Raji (cell line): ENCODE results near the gene TTLL11.

Experiments used
- POLR2A ChIP-seq: IDR thresholded peaks from 2 replicates; pipeline ENCODE4 v1.6.1; 2011; ENCODE audit warnings: low read depth, low read length, control low read depth; ENCODE audit not compliant: insufficient read depth

TTLL11 gene

DNA sequence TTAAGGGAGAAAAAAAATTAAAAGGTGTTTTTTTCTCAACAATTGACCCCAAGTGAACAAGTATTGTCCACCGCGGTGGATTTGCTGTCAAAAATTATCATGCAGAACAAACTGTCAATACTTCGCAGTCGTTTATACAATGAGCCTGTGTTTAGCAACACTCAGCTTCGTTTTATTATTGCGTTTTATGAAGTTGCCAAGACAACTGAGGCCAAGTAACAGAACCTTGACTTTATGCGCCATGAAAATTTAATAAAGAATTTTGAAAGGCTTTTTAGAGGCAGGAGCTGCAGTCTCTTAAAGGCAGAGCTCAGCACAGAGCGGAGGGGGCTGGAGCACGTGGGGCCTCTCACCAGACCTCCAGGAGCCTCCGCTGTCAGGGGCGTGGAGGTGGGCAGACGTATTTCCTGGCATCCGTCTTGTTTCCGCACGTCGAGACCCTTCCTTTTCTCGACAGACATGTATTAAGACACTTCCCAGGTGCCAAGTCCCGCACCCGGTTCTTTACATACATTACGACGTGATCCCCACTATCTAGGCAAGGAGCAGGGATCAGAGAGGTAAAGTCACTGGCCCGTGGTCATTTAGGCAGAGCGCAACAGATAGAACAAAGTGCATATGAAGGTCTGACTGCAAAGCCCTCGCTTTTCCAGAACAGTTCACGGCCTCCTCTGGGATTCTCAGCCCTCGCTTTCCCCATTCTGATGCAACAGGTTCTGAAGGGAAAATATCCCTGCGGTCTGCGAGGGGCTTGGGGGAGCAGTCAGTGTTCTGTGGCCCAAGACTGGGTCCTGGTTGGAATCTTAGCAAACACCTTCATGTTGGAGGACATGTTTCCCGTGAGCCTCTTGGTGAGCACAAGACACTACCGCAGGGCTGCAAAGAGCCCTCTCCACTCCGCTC lies 277.3 kb downstream of the TTLL11 start:
- TF ChIP-seq POLR2A = no peak

DNA sequence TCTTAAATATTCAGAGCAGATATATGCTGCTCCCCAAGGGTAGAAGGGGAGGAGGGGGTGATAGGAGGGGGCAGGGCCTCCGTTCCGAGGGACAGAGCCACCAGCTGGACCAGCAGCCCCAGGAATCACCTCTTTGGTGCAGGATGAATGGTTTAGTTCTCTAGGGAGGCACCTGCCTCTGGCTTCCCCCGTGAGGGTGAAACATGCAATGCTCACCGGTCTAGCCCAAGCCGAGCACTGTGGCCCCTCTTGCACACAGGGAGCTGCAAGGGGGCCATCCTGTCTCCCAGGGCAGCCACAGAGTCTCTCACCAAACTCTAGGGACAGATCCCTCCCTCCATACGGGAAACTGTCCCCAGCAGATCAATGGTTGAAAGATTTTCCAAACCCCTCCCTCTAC lies 278.0 kb downstream of the TTLL11 start:
- no peak for TF ChIP-seq POLR2A

DNA sequence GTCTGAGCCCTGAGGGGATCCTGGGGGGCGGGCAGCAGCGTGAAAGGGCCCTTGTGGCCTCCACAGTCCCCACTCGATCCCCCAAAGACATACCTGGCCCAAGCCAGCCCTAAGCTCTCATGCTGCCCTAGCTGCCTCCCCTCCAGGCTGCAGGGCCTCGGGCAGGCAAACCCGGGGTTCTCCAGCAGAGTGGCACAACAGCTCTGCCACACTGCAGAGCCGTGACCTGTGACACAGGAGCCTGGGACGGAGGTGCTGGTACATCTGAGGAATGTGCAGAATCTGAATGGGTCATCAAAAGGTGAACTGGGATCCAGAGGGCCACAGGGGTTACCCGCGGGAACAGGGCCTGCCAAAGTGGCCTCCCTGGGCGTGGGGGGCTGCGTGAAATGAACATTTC lies 278.5 kb downstream of the TTLL11 start:
- no peak for TF ChIP-seq POLR2A

DNA sequence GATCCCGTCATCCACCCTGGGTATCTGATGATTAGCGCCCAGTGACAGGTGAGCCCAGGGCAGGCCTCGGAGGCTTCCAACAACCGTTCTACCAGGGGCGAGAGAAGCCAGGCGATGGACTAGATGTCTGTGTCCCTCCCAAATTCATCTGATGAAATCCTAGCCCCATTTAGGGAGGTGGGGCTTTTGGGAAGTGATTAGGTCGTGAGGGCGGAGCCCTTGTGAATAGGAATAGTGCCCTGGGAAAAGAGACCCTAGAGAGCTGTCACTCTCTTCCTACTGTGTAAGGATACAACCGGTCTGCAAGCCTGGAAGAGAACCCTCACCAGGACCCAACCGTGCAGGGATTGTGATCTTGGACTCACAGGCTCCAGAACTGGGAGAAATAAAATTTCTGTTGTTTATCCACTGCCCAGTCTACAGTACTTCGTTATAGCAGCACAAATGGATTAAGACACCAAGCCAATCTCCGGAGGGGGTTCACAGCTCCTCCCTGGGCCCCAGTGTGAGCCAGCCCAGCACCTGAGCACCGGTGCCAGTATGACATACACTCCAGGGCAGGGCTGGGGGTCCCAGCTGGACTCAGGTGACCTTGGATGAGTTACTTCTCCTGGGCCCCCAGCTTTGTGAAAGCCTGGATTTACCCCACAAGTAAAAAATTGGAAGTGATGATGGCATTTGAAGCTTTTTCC lies 279.4 kb downstream of the TTLL11 start:
- no peak for TF ChIP-seq POLR2A

DNA sequence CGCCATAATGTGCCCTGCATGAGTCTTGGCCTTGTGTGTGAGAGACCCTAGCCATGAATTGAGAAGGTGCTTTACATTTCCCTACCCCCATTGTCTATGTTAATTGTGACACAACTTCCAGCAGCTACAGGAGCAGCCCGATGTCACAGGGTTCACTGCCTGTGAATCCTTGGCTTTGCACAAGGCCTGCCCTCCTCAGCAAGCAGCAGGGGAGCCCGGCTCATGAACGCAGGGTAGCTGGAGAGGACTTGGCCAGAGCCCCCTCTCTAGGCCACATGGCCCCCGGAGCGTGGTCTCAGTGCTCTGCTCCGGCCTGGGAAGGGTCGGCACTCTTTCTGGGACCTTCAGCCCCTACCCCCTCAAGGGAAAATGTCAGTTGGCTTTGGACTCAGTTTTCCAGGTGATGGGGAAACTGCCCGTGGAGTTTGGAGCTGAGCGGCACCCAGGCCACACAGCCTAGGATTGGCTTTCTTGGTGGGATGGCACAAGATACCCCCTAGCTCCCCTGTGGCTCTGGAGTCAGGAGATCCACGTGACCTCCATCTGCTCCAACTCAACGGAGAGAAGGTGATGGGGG lies 280.9 kb downstream of the TTLL11 start:
- no peak for TF ChIP-seq POLR2A

DNA sequence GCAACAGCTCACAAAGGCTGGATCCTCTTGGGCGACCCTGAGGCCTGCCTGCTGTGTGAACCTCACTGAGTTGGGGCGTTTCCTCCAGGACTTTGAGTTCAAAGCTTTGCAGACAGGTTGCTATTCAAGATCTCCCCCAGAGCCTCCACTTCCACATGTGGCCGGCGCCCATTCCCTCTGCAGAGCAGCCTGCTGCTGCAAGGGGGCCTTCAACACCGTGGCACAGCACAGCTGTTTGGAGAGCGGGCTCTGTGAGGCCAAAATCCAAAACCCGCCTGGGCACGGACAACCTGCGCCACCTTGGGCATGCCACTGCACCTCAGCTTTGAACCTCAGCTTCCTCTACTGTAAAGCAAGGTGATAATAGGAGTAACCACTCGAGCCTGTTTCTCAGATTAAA lies 281.4 kb downstream of the TTLL11 start:
- no peak for TF ChIP-seq POLR2A

DNA sequence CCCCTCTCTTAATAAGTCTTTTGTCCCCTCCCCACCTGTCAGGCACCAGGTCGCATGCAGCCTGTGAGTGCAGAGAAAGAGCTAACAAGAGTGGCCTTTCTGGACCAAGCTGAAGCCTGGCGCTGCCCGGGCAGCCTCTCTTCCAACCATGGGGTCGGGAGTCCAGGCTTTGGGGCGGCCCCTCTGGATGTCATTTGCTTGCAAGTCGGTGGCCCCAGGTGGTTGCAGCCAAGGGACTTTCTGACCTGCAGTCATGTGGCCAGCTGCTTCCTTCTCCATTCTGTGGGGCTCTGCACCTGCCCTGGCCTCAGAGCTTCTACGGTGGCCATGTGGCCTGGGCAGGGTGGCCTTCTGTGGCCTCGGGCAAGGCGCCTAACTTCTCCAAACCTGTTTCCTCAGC lies 282.0 kb downstream of the TTLL11 start:
- no peak for TF ChIP-seq POLR2A

DNA sequence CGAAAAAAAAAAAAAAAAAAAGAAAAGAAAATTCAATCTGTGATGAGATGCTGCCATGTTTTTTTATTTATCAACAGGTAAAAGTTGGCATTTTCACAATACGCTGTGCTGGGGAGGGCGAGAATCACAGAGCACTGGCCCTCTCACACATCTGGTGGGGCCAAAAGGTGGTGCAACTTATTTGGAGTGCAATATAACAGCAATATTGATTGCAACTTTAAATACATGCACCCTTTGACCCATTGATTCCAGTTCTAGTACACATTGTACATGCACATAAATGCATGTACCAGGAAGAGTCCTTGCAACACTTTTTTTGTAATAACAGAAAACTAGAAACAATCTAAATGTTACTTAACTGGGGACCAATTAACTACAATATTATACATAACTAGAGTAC lies 282.6 kb downstream of the TTLL11 start:
- no peak for TF ChIP-seq POLR2A

DNA sequence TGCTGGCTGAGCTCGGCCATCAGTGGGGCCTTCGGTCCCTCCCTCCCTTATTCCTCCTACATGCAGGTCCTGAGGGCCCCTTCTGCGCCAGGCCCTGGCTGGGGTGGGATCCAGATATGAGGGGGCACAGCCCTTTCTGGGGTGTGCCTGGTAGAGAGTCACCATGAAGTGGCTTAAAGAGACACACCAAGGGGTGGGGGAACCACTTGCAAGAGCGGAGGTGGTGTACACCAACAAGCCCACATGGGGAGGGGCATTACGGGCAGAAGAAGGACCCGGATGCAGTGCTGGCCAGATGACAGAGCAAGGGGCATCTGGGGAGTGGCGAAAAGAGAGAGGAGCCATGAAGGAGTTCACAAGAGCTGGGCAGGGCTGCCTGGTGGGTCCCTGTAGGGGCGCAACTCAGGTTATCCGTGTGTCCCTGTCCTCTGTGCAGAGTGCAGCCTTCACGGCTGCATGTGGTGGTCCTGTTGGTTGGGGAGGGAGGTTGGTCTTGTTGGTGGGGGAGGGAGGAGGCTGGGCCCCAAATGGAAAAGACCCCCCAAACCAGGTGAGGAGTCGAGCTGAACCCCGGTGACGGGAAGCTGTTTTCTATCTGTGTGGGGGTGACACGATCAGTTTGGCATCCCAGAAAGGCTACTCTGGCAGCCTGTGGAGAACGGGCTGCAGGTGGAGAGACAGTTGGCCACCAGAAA lies 283.6 kb downstream of the TTLL11 start:
- TF ChIP-seq POLR2A = no peak

DNA sequence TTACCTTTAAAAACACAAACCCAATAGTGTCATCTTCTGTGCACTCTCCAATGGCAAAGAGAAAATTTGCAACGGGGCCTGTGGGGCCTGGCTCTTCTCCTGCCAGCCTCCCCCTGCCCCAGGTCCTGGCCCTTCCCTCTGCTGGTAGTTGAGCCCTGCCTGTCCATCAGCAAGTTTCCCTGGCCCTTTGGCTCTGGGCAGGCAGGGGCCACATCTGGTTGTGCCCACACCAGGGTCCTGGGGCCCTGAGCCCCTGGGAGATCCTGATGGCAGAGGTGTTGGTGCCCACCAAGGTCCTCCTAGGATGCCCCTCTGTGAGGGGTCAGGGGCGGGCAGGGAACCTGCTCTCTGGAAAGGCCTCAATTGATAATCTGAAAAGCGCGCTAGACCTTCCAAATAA lies 284.3 kb downstream of the TTLL11 start:
- TF ChIP-seq POLR2A = no peak

DNA sequence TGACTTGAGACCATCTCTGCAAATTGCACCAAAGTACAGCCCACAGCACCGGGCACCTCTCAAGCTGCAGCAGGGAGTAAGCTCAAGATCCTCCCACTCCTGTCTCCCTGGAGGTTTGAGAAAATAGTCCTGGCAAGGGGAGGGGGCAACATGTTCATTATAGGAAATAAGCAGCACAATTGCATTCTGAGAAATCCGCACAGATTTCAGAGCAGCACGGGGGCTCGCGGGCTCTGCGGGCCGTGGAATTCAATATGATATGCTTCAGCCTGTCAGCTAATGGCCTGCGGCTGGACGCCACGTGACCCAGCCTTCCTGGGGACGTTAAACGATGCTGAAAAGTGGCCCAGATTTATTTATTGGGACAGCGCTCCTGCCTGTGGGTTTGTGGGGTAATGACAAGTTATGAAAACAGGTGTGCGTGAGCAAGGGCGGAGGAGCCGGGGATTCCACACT lies 285.3 kb downstream of the TTLL11 start:
- no peak for TF ChIP-seq POLR2A

DNA sequence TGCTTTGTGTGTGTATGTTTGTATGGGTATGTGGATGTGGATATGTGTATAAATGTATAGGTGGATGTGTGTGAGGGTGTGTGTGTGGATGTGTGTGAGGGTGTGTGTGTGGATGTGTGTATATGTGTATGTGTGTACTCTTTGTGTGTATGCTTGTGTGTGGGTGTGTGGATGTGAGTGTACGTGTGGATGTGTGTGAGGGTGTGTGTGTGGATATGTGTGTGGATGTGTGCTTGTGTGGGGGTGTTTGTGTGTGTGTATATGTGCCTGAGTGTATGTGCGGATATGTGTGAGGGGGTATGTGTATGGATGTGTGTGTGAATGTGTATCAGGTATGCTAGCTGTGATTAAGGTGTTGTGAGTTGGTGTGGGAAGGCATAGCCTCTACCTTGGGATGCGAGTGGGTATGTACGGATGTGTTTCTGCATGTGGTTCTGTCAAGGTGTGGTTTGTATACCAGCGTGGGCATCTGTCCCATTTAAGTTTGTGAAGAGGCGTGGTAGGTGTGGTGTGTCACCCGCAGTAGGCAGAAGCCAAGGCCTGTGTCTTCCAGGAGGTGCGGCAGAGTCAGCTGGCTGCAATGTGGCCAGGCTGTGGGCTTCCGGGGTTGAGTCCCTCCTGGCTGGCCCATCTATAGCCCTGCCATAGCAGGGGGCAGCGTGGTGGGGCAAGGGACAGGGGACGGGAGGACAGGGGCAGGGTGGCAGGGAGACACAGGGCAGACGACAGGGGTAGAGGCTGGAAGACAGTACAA lies 285.9 kb downstream of the TTLL11 start:
- TF ChIP-seq POLR2A = no peak

DNA sequence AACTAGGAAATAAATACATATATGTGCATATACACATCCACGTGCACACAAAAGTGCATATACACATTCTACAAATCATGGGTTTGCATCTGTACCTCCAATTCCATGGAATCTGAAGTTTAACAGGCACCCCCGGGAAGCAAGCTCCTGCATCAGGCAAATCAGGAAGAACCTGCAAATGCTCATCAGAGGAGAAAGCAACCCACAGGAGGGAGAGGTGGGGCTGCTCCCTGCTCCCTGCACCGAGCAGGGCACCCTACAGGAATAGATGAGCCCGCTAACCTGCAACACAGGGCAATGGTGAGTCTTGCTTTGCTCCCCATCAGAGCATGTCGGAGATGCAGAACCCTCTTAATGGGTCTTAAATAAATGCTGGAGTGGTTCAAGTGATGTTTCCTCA lies 290.4 kb downstream of the TTLL11 start:
- no peak for TF ChIP-seq POLR2A

DNA sequence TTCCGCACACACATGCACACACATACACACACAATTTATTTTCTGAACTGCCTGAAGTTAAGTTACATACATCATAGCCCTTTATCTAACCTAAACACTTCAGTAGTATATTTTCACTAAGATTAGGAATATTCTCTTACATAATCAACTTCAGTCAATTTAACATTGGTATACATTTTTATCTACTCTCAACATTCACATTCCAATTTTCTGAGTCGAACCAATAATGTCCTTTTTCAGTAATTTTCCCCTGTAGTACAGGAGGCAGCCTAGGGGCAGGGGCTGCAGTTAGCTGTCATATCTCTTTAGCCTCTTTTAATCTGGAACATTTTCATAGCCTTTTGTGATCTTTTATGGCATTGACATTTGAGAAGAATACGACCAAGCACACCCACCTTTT lies 291.5 kb downstream of the TTLL11 start:
- TF ChIP-seq POLR2A = no peak

DNA sequence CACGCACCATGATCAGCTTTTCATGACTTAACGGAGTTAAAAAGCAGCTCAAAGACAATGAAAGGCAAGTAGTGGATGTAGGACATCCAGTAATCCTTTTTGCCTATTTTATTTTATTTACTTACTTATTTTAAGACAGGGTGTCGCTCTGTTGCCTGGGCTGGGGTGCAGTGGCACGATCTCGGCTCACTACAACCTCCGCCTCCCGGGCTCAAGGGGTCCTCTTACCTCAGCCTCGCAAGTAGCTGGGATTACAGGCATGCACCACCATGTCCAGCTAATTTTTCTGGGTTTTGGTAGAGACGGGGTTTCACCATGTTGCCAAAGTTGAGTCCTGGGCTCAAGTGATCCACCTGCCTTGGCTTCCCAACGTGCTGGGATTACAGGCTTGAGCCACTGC lies 292.7 kb downstream of the TTLL11 start:
- TF ChIP-seq POLR2A = no peak

DNA sequence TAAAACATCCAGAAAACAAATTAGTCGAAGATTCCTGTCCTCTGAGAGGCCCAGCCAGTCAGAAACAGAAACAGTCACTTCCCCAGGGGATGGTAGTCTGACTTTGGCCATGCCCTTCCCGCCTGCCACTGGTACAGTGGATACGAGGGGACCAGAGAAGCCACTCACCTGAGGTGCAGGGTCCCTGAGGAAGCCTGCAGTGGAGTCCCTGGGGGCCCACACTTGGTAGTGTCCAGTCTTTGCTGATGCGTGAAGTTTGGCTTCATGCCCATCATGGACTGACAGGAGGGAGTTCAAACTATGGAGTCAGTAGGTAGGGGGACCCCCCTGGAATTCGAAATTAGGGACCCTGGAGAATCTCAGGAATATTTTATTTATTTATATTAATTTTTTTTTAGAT lies 294.2 kb downstream of the TTLL11 start:
- TF ChIP-seq POLR2A = no peak
